Ishikawa (cell line): ENCODE data around the gene TBC1D21.

ENCODE experiments used
- CEBPB ChIP-seq: IDR thresholded peaks from 2 replicates; pipeline ENCODE4 v1.6.1; 2012
- CREB1 ChIP-seq: IDR thresholded peaks from 2 replicates; pipeline ENCODE4 v1.6.1; 2012; ENCODE audit warnings: low read depth
- EGR1 ChIP-seq: IDR thresholded peaks from 2 replicates; pipeline ENCODE4 v1.6.1; 2012
- EP300 ChIP-seq: IDR thresholded peaks from 2 replicates; pipeline ENCODE4 v1.6.1; 2012; ENCODE audit warnings: borderline replicate concordance
- FOXM1 ChIP-seq: IDR thresholded peaks from 2 replicates; pipeline ENCODE4 v1.6.1; 2012; ENCODE audit warnings: low read depth, borderline replicate concordance
- RAD21 ChIP-seq: IDR thresholded peaks from 2 replicates; pipeline ENCODE4 v1.6.1; 2012; ENCODE audit warnings: low read depth
- TAF1 ChIP-seq: IDR thresholded peaks from 2 replicates; pipeline ENCODE4 v1.6.1; 2012; ENCODE audit warnings: low read depth, mild to moderate bottlenecking
- TCF12 ChIP-seq: IDR thresholded peaks from 2 replicates; pipeline ENCODE4 v1.6.1; 2012; ENCODE audit warnings: low read depth
- YY1 ChIP-seq: IDR thresholded peaks from 2 replicates; pipeline ENCODE4 v1.6.1; 2012; ENCODE audit warnings: low read depth
- ZBTB7A ChIP-seq: IDR thresholded peaks from 2 replicates; pipeline ENCODE4 v1.6.1; 2012; ENCODE audit warnings: low read depth
- TF ChIP-seq, protein P1 (sequence below): IDR thresholded peaks from 2 replicates; pipeline ENCODE4 v1.6.1; 2012; ENCODE audit warnings: low read depth, mild to moderate bottlenecking
- TF ChIP-seq, protein P2 (sequence below): IDR thresholded peaks from 2 replicates; pipeline ENCODE4 v1.6.1; 2012

DNA sequence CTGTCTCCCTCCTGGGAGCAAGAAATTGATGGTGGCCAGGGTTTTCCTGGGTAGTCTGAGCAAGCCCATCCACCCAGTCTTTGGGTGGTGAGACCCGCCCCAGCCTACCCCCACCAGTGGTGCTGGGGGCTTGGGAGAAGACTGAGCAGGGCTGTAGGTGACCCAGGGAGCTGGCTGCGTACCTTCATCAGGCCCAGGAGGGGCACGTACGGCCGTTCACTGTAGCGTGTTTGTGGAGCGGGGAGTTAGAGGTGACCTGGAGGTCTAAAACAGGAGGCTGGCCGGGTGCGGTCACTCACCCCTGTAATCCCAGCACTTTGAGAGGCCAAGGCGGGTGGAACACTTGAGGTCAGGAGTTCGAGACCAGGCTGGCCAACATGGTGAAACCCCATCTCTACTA, 64.4 kb downstream of the TBC1D21 start:
- no peak for TF ChIP-seq EP300
- TF ChIP-seq FOXM1, result no peak
- no peak for TF ChIP-seq RAD21
- no peak for TF ChIP-seq CEBPB
- TF ChIP-seq, protein P1, sequence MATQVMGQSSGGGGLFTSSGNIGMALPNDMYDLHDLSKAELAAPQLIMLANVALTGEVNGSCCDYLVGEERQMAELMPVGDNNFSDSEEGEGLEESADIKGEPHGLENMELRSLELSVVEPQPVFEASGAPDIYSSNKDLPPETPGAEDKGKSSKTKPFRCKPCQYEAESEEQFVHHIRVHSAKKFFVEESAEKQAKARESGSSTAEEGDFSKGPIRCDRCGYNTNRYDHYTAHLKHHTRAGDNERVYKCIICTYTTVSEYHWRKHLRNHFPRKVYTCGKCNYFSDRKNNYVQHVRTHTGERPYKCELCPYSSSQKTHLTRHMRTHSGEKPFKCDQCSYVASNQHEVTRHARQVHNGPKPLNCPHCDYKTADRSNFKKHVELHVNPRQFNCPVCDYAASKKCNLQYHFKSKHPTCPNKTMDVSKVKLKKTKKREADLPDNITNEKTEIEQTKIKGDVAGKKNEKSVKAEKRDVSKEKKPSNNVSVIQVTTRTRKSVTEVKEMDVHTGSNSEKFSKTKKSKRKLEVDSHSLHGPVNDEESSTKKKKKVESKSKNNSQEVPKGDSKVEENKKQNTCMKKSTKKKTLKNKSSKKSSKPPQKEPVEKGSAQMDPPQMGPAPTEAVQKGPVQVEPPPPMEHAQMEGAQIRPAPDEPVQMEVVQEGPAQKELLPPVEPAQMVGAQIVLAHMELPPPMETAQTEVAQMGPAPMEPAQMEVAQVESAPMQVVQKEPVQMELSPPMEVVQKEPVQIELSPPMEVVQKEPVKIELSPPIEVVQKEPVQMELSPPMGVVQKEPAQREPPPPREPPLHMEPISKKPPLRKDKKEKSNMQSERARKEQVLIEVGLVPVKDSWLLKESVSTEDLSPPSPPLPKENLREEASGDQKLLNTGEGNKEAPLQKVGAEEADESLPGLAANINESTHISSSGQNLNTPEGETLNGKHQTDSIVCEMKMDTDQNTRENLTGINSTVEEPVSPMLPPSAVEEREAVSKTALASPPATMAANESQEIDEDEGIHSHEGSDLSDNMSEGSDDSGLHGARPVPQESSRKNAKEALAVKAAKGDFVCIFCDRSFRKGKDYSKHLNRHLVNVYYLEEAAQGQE, result no peak
- TF ChIP-seq, protein P2, sequence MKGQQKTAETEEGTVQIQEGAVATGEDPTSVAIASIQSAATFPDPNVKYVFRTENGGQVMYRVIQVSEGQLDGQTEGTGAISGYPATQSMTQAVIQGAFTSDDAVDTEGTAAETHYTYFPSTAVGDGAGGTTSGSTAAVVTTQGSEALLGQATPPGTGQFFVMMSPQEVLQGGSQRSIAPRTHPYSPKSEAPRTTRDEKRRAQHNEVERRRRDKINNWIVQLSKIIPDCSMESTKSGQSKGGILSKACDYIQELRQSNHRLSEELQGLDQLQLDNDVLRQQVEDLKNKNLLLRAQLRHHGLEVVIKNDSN, result no peak
- TF ChIP-seq ZBTB7A, result no peak
- no peak for TF ChIP-seq TAF1
- no peak for TF ChIP-seq EGR1
- no peak for TF ChIP-seq CREB1
- no peak for TF ChIP-seq TCF12
- no peak for TF ChIP-seq YY1
